NCI-H774 (cell line): ENCODE measurements around the gene CCDC83.
"Not testable (repeated sequence)": the region's sequence is repeated elsewhere in the genome, so short reads cannot be mapped to it uniquely, and the experiment has no call there.

ENCODE experiments used
- DNase-seq: peaks from one replicate; lab custom pipeline; 2025; lab: John Stamatoyannopoulos, UW

Gene CCDC83

GRCh38 chr11:85889108-85889507, 33.9 kb downstream of the CCDC83 start:
- DNase-seq: no peak

GRCh38 chr11:85889676-85890579, 34.7 kb downstream of the CCDC83 start:
- DNase-seq: no peak

- no peak for DNase-seq
These were observed 38.2 kb downstream of the CCDC83 start for GRCh38 chr11:85893395-85893794.

GRCh38 chr11:85896876-85897275, 41.7 kb downstream of the CCDC83 start:
- no peak for DNase-seq

GRCh38 chr11:85898456-85898855, 43.3 kb downstream of the CCDC83 start:
- no peak for DNase-seq

- no peak for DNase-seq
These were observed 47.2 kb downstream of the CCDC83 start for GRCh38 chr11:85902353-85902752.

GRCh38 chr11:85903406-85903805, 48.2 kb downstream of the CCDC83 start:
- no peak for DNase-seq

- DNase-seq: no peak
These were observed 48.6 kb downstream of the CCDC83 start for GRCh38 chr11:85903811-85904210.

- DNase-seq: no peak
These were observed 57.2 kb downstream of the CCDC83 start for GRCh38 chr11:85912414-85912813.

GRCh38 chr11:85913513-85913912, 58.3 kb downstream of the CCDC83 start:
- no peak for DNase-seq

- DNase-seq: no peak
These were observed 59.2 kb downstream of the CCDC83 start for GRCh38 chr11:85914425-85914824.

GRCh38 chr11:85918910-85919794, 64.0 kb downstream of the CCDC83 start:
- no peak for DNase-seq

- DNase-seq: no peak
These were observed 67.2 kb downstream of the CCDC83 start for GRCh38 chr11:85922367-85922766.

GRCh38 chr11:85923455-85923854, 68.3 kb downstream of the CCDC83 start:
- DNase-seq: no peak

- not testable (repeated sequence) for DNase-seq
These were observed 71.6 kb downstream of the CCDC83 start for GRCh38 chr11:85926653-85927214.

- peak; percentile 95 for DNase-seq
These were observed 75.7 kb downstream of the CCDC83 start for GRCh38 chr11:85930879-85931366.

GRCh38 chr11:85934596-85935169, 79.5 kb downstream of the CCDC83 start:
- DNase-seq: no peak

- no peak for DNase-seq
These were observed 80.6 kb downstream of the CCDC83 start for GRCh38 chr11:85935751-85936150.

- no peak for DNase-seq
These were observed 82.7 kb downstream of the CCDC83 start for GRCh38 chr11:85937835-85938234.

GRCh38 chr11:85939099-85940015, 84.2 kb downstream of the CCDC83 start:
- no peak for DNase-seq
